ENCODE results near the gene ZNRD2.
"Not testable (repeated sequence)": the region's sequence is repeated elsewhere in the genome, so short reads cannot be mapped to it uniquely, and the experiment has no call there.

Gene ZNRD2

DNA sequence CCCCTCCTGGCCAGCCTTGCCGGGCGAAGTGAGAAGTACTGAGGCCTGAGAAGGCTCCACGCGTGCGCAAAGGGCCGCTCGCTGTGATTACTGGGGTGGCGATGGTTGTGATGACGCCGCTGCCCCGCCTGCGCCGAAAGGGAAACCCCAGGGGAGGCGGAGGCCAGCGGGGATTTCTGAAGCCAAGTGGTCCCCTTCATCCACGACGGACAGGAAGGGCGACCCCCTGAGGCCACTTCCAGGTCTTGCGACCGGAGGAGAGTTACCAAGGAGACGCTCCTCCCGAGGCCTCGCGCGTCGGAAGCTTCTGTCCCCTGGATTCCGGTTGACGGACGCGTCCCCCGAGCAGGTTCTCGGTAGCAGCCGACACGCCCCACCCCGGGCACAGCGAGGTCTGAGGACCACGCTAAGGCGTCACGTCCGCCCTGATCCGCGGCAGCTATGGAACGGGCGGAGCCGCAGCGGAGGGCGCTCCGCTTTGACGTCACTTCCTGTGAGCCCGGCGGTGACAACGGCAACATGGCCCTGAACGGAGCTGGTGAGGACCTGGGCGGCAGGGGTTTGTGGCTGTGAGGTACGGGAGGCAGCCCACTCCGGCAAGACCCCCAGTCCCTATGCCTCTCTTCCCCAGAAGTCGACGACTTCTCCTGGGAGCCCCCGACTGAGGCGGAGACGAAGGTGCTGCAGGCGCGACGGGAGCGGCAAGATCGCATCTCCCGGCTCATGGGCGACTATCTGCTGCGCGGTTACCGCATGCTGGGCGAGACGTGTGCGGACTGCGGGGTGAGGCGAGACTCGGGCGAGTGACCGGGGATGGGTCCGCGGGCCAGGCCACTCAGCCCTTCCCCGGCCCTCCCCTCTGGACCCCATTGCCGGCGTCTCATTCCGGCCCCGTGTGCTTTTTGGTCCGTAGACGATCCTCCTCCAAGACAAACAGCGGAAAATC, at the start of gene ZNRD2:
Gene ZNRD2, plus strand, starts transcription at position 505 of the 946 bp plus-strand sequence. Its CDS starts 15 bp downstream, at position 520.
- DNase-seq (ENCODE audit: low read depth in 3 of 3, low spot score in 1 of 3) = peak; percentile 92 to 94 (median 94)

DNA sequence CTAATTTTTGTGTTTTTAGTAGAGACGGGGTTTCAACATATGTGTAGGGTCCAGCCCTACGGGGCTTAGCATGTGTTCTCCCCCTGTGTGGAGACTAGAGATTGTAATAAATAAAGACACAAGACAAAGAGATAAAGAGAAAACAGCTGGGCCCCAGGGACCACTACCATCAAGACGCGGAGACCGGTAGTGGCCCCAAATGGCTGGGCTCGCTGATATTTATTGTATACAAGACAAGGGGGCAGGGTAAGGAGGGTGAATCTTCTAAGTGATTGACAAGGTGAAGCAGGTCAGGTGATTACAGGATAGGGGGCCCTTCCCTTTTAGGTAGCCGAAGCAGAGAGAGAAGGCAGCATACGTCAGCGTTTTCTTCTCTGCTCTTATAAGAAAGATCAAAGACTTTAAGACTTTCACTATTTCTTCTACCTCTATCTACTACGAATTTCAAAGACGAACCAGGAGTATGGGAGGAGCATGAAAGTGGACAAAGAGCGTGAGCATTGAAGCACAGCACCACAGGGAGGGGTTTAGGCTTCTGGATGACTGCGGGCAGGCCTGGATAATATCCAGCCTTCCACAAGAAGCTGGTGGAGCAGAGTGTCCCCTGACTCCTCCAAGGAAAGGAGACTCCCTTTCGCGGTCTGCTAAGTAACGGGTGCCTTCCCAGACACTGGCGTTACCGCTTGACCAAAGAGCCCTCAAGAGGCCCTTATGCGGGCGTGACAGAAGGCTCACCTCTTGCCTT, 48.3 kb upstream of the ZNRD2 start:
- DNase-seq (ENCODE audit: low read depth in 3 of 3, low spot score in 1 of 3) = not testable (repeated sequence)

GRCh38 chr11:65522718-65523630, 47.3 kb upstream of the ZNRD2 start:
- not testable (repeated sequence) for DNase-seq (ENCODE audit: low read depth in 3 of 3, low spot score in 1 of 3)

DNA sequence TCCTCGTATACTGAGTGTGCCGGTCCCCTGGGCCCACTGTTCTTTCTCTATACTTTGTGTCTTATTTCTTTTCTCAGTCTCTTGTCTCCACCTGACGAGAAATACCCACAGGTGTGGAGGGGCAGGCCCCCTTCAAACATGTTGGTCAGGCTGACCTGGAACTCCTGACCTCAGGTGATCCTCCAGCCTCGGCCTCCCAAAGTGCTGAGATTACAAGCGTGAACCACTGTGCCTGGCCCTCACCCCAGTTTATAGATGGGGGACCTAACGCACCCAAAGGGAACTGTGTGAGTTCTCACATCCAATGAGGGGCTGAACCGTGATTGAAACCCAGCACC, 46.7 kb upstream of the ZNRD2 start:
- DNase-seq (ENCODE audit: low read depth in 3 of 3, low spot score in 1 of 3) = not testable (repeated sequence)

DNA sequence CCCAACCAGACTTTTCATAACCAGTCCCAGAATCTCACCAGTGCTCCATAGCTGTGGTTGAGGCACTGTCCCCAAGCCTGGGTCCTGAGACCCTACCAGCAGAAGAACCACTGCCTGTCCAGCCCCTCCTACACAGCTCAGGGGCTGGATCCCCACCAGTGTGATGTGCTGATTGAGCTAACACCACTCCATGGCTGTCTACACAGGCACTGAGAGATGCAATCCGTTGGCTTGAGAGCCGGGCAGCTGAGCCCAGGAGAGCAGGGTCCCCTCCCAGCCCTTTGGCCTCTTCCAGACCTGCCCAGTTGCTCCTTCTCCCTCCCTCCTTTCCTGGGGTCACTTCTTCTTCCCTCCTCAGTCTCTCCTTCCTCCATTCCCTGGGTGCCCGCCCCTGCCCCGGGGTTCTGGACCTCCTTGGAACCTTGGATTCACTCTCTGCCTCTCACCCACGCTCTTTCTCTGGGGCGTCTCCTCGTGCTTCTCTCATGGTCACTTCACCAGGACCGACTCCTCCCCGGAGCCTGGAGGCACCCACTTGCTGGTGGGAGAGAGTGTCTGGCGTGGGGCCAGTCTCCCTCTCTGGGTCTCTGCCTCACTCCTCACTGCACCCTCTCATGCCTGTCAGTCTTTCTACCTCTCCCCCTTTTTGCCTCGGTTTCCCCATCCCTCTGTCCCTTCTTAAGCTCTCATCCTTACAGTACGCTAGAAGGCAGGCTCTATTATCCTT, 46.1 kb upstream of the ZNRD2 start:
- DNase-seq (ENCODE audit: low read depth in 3 of 3, low spot score in 1 of 3) = no peak

- peak; percentile 64 to 83 (median 77) for DNase-seq (ENCODE audit: low read depth in 3 of 3, low spot score in 1 of 3)
These were observed 45.3 kb upstream of the ZNRD2 start, which contains the start of gene SCYL1 for GRCh38 chr11:65524741-65525545. Gene SCYL1, plus strand, starts transcription at chr11:65525083. Its CDS starts 71 bp downstream, at chr11:65525154.

DNA sequence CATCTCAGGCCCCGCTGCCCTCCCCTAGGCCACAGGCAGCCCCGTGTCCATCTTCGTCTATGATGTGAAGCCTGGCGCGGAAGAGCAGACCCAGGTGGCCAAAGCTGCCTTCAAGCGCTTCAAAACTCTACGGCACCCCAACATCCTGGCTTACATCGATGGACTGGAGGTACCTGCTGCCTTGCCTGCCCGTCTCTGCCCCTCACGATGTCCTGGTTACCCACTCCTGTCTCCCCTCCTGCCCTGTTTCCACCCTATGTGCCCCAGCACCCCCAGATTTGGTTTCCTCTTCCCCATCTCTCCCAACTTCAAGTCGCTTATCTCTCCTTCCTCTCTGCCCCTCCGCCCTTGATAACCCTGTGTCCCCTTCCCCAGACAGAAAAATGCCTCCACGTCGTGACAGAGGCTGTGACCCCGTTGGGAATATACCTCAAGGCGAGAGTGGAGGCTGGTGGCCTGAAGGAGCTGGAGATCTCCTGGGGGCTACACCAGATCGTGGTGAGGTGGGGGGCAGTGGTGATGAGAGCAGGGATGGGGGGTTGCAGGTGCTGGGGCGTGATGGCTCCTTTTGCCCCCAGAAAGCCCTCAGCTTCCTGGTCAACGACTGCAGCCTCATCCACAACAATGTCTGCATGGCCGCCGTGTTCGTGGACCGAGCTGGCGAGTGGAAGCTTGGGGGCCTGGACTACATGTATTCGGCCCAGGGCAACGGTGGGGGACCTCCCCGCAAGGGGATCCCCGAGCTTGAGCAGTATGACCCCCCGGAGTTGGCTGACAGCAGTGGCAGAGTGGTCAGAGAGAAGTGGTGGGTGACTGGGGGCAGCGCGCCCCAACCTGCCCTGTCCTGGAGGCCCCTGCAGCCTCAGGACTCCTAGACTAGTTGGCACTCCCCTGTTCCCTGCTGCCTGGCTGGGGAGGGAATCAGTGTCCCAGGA, 44.5 kb upstream of the ZNRD2 start:
- no peak for DNase-seq (ENCODE audit: low read depth in 3 of 3, low spot score in 1 of 3)

- DNase-seq (ENCODE audit: low read depth in 3 of 3, low spot score in 1 of 3) = no peak
These were observed 43.5 kb upstream of the ZNRD2 start for GRCh38 chr11:65526744-65527143.

GRCh38 chr11:65528819-65529350, 41.4 kb upstream of the ZNRD2 start:
- no peak for DNase-seq (ENCODE audit: low read depth in 3 of 3, low spot score in 1 of 3)

DNA sequence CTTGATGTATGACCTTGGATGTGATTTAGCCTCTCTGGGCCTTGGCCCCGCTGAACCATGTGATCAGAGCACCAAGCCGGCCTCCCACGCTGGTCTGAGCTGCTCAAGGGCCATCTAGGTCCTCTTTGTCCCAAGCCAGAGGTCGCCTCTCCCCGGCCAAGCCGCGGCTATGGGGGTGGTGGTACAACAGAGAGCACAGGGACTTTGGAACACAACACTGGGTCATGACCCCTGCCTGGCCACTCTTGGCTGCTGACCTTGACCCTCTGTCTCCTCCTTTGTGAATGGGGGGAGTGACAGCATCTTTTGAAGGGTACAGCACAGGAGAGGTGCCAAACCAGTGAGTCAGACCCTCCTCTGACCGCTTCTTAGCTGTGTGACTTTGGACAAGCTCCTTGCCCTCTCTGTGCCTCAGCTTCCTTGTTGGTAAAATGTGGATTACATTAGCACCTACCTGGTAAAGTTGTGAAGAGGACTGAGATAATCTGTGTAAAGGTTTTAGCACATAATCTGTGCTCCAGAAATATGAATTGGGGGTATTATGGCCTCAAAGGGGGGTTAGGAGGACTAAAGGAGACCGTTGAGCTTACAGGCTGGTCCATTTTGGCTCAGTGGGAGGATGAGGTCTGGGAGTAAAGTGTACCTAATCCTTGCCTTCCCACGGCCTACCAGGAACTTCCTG, 40.7 kb upstream of the ZNRD2 start:
- DNase-seq (ENCODE audit: low read depth in 3 of 3, low spot score in 1 of 3) = no peak

- DNase-seq (ENCODE audit: low read depth in 3 of 3, low spot score in 1 of 3) = no peak
These were observed 40.1 kb upstream of the ZNRD2 start for GRCh38 chr11:65530157-65530496.

DNA sequence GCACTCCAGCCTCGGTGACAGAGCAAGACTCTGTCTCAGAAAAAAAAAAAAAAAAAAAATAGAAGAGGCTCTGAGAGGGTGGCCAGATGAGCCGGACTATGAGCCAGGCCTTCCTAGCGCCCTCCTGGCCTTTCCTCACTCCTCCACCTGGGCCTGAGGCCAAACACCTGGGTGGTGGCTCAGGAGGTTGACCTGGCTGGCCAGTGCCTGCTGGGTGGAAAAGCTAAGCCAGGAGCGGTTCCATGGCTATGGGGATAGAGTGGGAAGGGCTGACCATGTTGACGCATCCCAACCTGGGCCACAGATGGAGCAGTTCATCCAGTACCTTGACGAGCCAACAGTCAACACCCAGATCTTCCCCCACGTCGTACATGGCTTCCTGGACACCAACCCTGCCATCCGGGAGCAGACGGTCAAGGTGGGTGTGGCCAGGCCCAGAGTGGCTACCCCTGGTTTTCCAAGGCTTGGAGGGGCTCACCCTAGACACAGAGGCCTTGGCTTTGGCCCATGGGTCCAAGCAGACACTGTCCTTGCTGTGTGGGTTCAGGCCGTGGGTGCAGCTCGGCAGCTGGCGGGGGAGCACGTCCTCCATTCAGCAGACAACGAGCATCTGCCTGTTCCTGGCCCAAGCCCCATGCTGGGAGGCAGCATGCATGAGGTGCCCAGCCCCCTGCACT, 37.8 kb upstream of the ZNRD2 start:
- no peak for DNase-seq (ENCODE audit: low read depth in 3 of 3, low spot score in 1 of 3)

DNA sequence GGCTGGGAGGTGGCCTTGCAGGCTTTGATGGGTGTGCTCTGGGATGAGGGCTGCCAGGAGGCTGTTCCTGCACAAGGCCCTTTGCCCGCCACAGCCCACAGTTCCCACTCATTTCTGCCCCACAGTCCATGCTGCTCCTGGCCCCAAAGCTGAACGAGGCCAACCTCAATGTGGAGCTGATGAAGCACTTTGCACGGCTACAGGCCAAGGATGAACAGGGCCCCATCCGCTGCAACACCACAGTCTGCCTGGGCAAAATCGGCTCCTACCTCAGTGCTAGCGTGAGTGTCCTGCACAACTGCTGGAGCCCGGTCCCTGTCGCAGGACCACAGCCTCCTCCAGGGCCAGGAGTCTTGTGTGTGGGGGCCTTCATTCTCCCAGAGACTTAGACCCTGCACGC, 35.2 kb upstream of the ZNRD2 start:
- DNase-seq (ENCODE audit: low read depth in 3 of 3, low spot score in 1 of 3) = no peak

DNA sequence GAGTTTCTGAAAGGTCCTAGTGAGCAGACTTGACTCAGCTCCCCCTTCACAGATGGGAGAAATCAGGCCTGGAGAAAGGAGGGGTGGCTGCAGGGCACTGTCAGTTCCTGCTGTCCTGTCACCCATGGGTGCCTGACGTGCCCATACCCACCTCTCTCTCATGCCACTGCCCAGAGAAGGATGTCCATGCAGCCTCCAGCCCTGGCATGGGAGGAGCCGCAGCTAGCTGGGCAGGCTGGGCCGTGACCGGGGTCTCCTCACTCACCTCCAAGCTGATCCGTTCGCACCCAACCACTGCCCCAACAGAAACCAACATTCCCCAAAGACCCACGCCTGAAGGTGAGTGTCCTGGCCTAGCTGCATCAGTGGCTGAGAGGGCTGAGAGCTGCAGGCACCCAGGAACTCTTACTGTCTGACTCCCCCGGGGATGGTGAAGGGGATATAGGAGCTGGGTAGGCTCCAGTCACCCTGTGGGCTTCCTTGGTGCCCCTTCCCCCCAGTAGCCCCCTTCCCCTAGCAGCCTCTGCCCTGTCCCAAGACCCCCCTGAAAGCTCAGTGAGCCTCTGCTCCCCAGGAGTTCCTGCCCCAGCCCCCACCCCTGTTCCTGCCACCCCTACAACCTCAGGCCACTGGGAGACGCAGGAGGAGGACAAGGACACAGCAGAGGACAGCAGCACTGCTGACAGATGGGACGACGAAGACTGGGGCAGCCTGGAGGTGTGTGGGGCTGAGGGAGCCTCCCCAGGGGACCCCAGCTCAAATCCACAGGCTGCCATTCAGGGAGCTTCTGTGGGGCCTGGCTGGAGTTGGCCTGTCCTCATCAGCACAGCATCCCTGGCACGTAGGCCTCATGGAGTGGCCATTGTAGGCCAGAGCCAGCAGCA, 33.6 kb upstream of the ZNRD2 start:
- DNase-seq (ENCODE audit: low read depth in 3 of 3, low spot score in 1 of 3) = no peak

GRCh38 chr11:65537296-65537597, 33.0 kb upstream of the ZNRD2 start:
- no peak for DNase-seq (ENCODE audit: low read depth in 3 of 3, low spot score in 1 of 3)

- DNase-seq (ENCODE audit: low read depth in 3 of 3, low spot score in 1 of 3) = no peak
These were observed 32.6 kb upstream of the ZNRD2 start for GRCh38 chr11:65537620-65538231.

Data from stimulated activated CD4-positive, alpha-beta T cell treated with anti-CD3 and anti-CD28 coated beads, TNF-alpha, amount 100 ng/mL, for 1 hour (primary cell).